Endothelial cell of umbilical vein (primary cell): ENCODE results near the gene FLNB. TPM values are rescaled to one million over a fixed set of nuclear protein-coding genes. Genes with fewer than 3 reads are reported as not detected.

Source experiments
- BruUV-seq: library from RNA; stranded (reverse); fragments of 400-500 nt; replicated peaks from 2 replicates; lab custom pipeline; 2021; lab: Mats Ljungman, UMichigan
- CTCF ChIA-PET: fragments of 300-600, 350-600 bp; sonication (Branson Sonifier 250); formaldehyde crosslinking; loops from one replicate; lab custom pipeline; 2021; ENCODE audit warnings: antibody characterized with exemption, inconsistent platforms; lab: Charles Lee
- POLR2A ChIA-PET: fragments of 300-600, 350-600 bp; sonication (Branson Sonifier 250); formaldehyde crosslinking; loops from one replicate; lab custom pipeline; 2021; ENCODE audit warnings: antibody characterized with exemption, inconsistent platforms; lab: Charles Lee
- DNase-seq: peaks from one replicate; pipeline ENCODE4 v3.0.0-alpha.2; 2011; ENCODE audit warnings: low read depth, low spot score
- FAIRE-seq: peaks from 2 replicates; lab custom pipeline; 2011; peaks lifted over from hg19 to GRCh38; lab: Jason Lieb, UNC
- H2AFZ ChIP-seq: 2 replicates; pipeline ENCODE4 v1.6.0; 2012; ENCODE audit warnings: low read depth, low read length, control low read depth, inconsistent platforms
- H3K27ac ChIP-seq: 2 replicates; pipeline ENCODE4 v1.5.1; 2011; ENCODE audit warnings: low read depth, mild to moderate bottlenecking, control low read depth, low read length, moderate library complexity; ENCODE audit not compliant: insufficient read depth
- H3K27me3 ChIP-seq, 2 experiments: 2 replicates each; pipeline versions ENCODE4 v1.6.0 to v1.6.1; 2011; ENCODE audit warnings: low read length in 2 of 2, mixed read lengths in 1 of 2; ENCODE audit not compliant: control insufficient read depth in 2 of 2, insufficient read depth in 2 of 2
- H3K36me3 ChIP-seq, 2 experiments: 2 replicates in 1 of 2; 3 replicates in 1 of 2; pipeline ENCODE4 v1.5.1; 2011; ENCODE audit warnings: low read length in 2 of 2, mild to moderate bottlenecking in 1 of 2, moderate library complexity in 1 of 2; ENCODE audit not compliant: control insufficient read depth in 2 of 2, insufficient read depth in 2 of 2; ENCODE audit errors: extremely low read depth in 1 of 2
- H3K4me1 ChIP-seq: 3 replicates; pipeline ENCODE4 v1.5.1; 2011; ENCODE audit warnings: mild to moderate bottlenecking, low read length; ENCODE audit not compliant: control insufficient read depth, insufficient read depth; ENCODE audit errors: extremely low read depth
- H3K4me2 ChIP-seq: 2 replicates; pipeline ENCODE4 v1.6.1; 2011; ENCODE audit warnings: low read length, control low read depth, mixed read lengths; ENCODE audit not compliant: insufficient read depth
- H3K4me3 ChIP-seq, 3 experiments: fragments of 200-600 bp in 1 of 3; sonication (generic), shearing (Covaris generic) in 1 of 3; replicated peaks in 1 of 3; 2 replicates each; pipeline ENCODE4 v1.5.1; 2011 to 2016; ENCODE audit warnings: control low read depth in 3 of 3, low read length in 3 of 3, mild to moderate bottlenecking in 2 of 3, inconsistent platforms in 1 of 3, low read depth in 1 of 3, moderate library complexity in 1 of 3; ENCODE audit not compliant: insufficient read depth in 1 of 3
- H3K79me2 ChIP-seq: 2 replicates; pipeline ENCODE4 v1.6.0; 2012; ENCODE audit warnings: low read length, inconsistent platforms; ENCODE audit not compliant: control insufficient read depth, insufficient read depth
- H3K9ac ChIP-seq: replicated peaks from 2 replicates; pipeline ENCODE3; 2011; ENCODE audit warnings: low read length, control low read depth; ENCODE audit not compliant: insufficient read depth; ENCODE audit errors: extremely low read depth
- H3K9me1 ChIP-seq: replicated peaks from 3 replicates; pipeline ENCODE4 v1.6.0; 2011; ENCODE audit warnings: mild to moderate bottlenecking, low read length; ENCODE audit not compliant: control insufficient read depth, insufficient read depth; ENCODE audit errors: extremely low read depth
- H3K9me3 ChIP-seq: replicated peaks from 2 replicates; pipeline ENCODE4 v1.5.1; 2012; ENCODE audit warnings: low read length, inconsistent platforms; ENCODE audit not compliant: control insufficient read depth, insufficient read depth
- H4K20me1 ChIP-seq: replicated peaks from 2 replicates; pipeline ENCODE3; 2011; ENCODE audit warnings: mild to moderate bottlenecking, low read length; ENCODE audit not compliant: control insufficient read depth, insufficient read depth; ENCODE audit errors: extremely low read depth
- CTCF ChIP-seq, 2 donors: IDR thresholded peaks; 1 replicate in 1 of 2; 2 replicates in 1 of 2; pipeline ENCODE4 v1.5.1; 2011; ENCODE audit warnings: low read length in 2 of 2, mild to moderate bottlenecking in 2 of 2, moderate library complexity in 2 of 2, control low read depth in 1 of 2, inconsistent platforms in 1 of 2, low read depth in 1 of 2; ENCODE audit not compliant: insufficient read depth in 1 of 2; ENCODE audit errors: extremely low read depth in 1 of 2
- EZH2 ChIP-seq: IDR thresholded peaks from 2 replicates; pipeline ENCODE4 v1.6.1; 2012; ENCODE audit warnings: borderline replicate concordance, low read depth, mild to moderate bottlenecking, moderate library complexity, low read length, inconsistent platforms; ENCODE audit not compliant: severe bottlenecking
- FOS ChIP-seq: IDR thresholded peaks from 2 replicates; pipeline ENCODE4 v1.6.1; 2011; ENCODE audit warnings: mild to moderate bottlenecking, low read length, moderate library complexity, borderline replicate concordance; ENCODE audit not compliant: insufficient read depth
- GATA2 ChIP-seq: IDR thresholded peaks from 2 replicates; pipeline ENCODE4 v1.7.0; 2011; ENCODE audit warnings: low read depth, mild to moderate bottlenecking, moderate library complexity, mixed read lengths, low read length; ENCODE audit not compliant: insufficient read length, insufficient read depth
- JUN ChIP-seq: IDR thresholded peaks from 2 replicates; pipeline ENCODE4 v1.6.1; 2011; ENCODE audit warnings: borderline replicate concordance, low read depth; ENCODE audit not compliant: insufficient read length, insufficient read depth
- MAX ChIP-seq: IDR thresholded peaks from 2 replicates; pipeline ENCODE4 v1.6.1; 2011; ENCODE audit not compliant: insufficient read depth, insufficient read length
- MYC ChIP-seq: IDR thresholded peaks from one replicate; pipeline ENCODE4 v1.6.1; 2011; ENCODE audit warnings: mild to moderate bottlenecking, low read depth, low read length
- POLR2A ChIP-seq: IDR thresholded peaks from 2 replicates; pipeline ENCODE4 v1.6.1; 2012; ENCODE audit warnings: low read depth, mild to moderate bottlenecking, control low read depth, low read length
- POLR2AphosphoS5 ChIP-seq: IDR thresholded peaks from 2 replicates; pipeline ENCODE4 v1.6.1; 2012; ENCODE audit warnings: low read depth, mild to moderate bottlenecking, control low read depth, low read length, moderate library complexity; ENCODE audit not compliant: insufficient read depth
- dilution Hi-C: fragments of 300-500 bp; cut with MboI; formaldehyde crosslinking; loops from one replicate; pipeline ENCODE4 v1.15.0; 2019; ENCODE audit warnings: low sequenced_read_pairs; ENCODE audit not compliant: extremely low pct_ligation_motif_present
- intact Hi-C: fragments of 100-400 bp; cut with micrococcal nuclease; formaldehyde crosslinking; loops from one replicate; pipeline ENCODE4 v1.10.0; 2022
- polyA plus RNA-seq, 4 experiments: library from polyadenylated mRNA; depleted of rRNA in 3 of 4; stranded (reverse) in 3 of 4; unstranded in 1 of 4; fragments of >200 nt; gene quantifications; 2 replicates each; pipeline versions ENCODE4 v1.2.1 to v1.2.3, GENCODE V29; 2011 to 2012; ENCODE audit warnings: missing spikeins in 1 of 4
- total RNA-seq: library from RNA; stranded (reverse); gene quantifications from 2 replicates; pipeline ENCODE4 v1.2.3, GENCODE V29; 2021

FLNB gene
- total and polyA plus RNA-seq, 2 donors (not counting 3 experiments of a cell fraction or from before 2014, with no cell fraction given) = 479 to 670 TPM

GRCh38 chr3:58137306-58137705 is 129.1 kb downstream of the FLNB start:
- Histone ChIP-seq H3K4me2 (no peak overlapping the region), H3K9ac (no peak overlapping the region), H4K20me1 (peaks cover under 1% of the 10 kb centered on the region), H3K27ac (no peak overlapping the region), H3K9me3 (no peaks in the 10 kb centered on the region), H3K4me3 (no peak overlapping the region), H3K4me1 (no peaks in the 10 kb centered on the region), H3K79me2 (peaks cover 20% of the 10 kb centered on the region), H3K36me3 (peaks cover 75 to 79% of the 10 kb centered on the region in 2 experiments), H2AFZ (no peak overlapping the region), H3K9me1 (no peaks in the 10 kb centered on the region), H3K27me3 (no peaks in the 10 kb centered on the region)
- TF ChIP-seq MYC = no peak
- no peak for TF ChIP-seq GATA2
- TF ChIP-seq CTCF (IDR thresholded peaks at IDR 0.05; ENCODE audit: extremely low read depth in 1 of 2, insufficient read depth in 1 of 2, low read depth in 1 of 2, low read length in 2 of 2) = no peak
- no peak for TF ChIP-seq EZH2
- no peak for TF ChIP-seq FOS
- TF ChIP-seq POLR2A = no peak
- no peak for TF ChIP-seq MAX
- no peak for TF ChIP-seq JUN
- TF ChIP-seq POLR2AphosphoS5 = no peak
- POLR2A ChIA-PET = no interaction called here
- BruUV-seq = no TSS peak
- FAIRE-seq (no peak), DNase-seq (no peak)
- CTCF ChIA-PET = interaction anchor here (1.7 kb wide), 1 partner anchor 14 kb away, joined by 3 read pairs; no protein-coding TSS in a partner anchor
- dilution Hi-C loops = no loop called here
- intact Hi-C loops = no loop called here
